Mesenchymal stem cell (in vitro differentiated cells and primary cell): ENCODE results near the gene TSPAN9.

Experiments
- DNase-seq: peaks from one replicate; pipeline ENCODE4 v3.0.0-alpha.2; 2013
- H2AFZ ChIP-seq: one replicate; pipeline ENCODE4 v1.6.1; 2013; ENCODE audit warnings: low read depth, mild to moderate bottlenecking, control low read depth, inconsistent platforms, low read length, moderate library complexity
- H2AK5ac ChIP-seq: 2 replicates; pipeline ENCODE4 v1.6.1; 2013; ENCODE audit warnings: low read length, moderate library complexity, mild to moderate bottlenecking, inconsistent platforms; ENCODE audit not compliant: severe bottlenecking
- H2BK120ac ChIP-seq: one replicate; pipeline ENCODE4 v1.6.1; 2013; ENCODE audit warnings: low read depth, mild to moderate bottlenecking, inconsistent platforms, low read length, moderate library complexity
- H2BK12ac ChIP-seq, 2 experiments: one replicate each; pipeline ENCODE4 v1.6.1; 2013; ENCODE audit warnings: inconsistent platforms in 2 of 2, low read length in 2 of 2, mild to moderate bottlenecking in 2 of 2, moderate library complexity in 2 of 2, control low read depth in 1 of 2
- H2BK15ac ChIP-seq: one replicate; pipeline ENCODE4 v1.6.1; 2013; ENCODE audit warnings: mild to moderate bottlenecking, low read depth, inconsistent platforms; ENCODE audit not compliant: poor library complexity, severe bottlenecking
- H2BK5ac ChIP-seq: 2 replicates; pipeline ENCODE4 v1.6.1; 2013; ENCODE audit warnings: low read depth, mild to moderate bottlenecking, low read length, control low read depth, inconsistent platforms; ENCODE audit not compliant: poor library complexity, severe bottlenecking
- H3K14ac ChIP-seq, 2 experiments: one replicate each; pipeline ENCODE4 v1.6.1; 2013; ENCODE audit warnings: inconsistent platforms in 2 of 2, low read length in 2 of 2, control low read depth in 1 of 2, mild to moderate bottlenecking in 1 of 2, moderate library complexity in 1 of 2
- H3K18ac ChIP-seq, 2 experiments: one replicate each; pipeline ENCODE4 v1.6.1; 2013; ENCODE audit warnings: inconsistent platforms in 2 of 2, low read length in 2 of 2, control low read depth in 1 of 2, low read depth in 1 of 2, mild to moderate bottlenecking in 1 of 2
- H3K23ac ChIP-seq, 2 experiments: one replicate each; pipeline ENCODE4 v1.6.1; 2013; ENCODE audit warnings: inconsistent platforms in 2 of 2, low read length in 2 of 2, mild to moderate bottlenecking in 2 of 2, moderate library complexity in 2 of 2, control low read depth in 1 of 2
- H3K27ac ChIP-seq: 2 replicates; pipeline ENCODE4 v1.5.1; 2013; ENCODE audit warnings: mild to moderate bottlenecking, moderate library complexity, low read length, control low read depth, inconsistent platforms; ENCODE audit not compliant: poor library complexity, severe bottlenecking
- H3K27me3 ChIP-seq, 2 experiments: 2 replicates each; pipeline versions ENCODE4 v1.6.1 to v1.7.0; 2013; ENCODE audit warnings: low read length in 2 of 2, mild to moderate bottlenecking in 2 of 2, moderate library complexity in 2 of 2, control low read depth in 1 of 2, inconsistent platforms in 1 of 2; ENCODE audit not compliant: control insufficient read depth in 1 of 2, insufficient read depth in 1 of 2
- H3K36me3 ChIP-seq, 2 experiments: 2 replicates each; pipeline versions ENCODE4 v1.6.1 to v1.7.0; 2013; ENCODE audit warnings: low read length in 2 of 2, control low read depth in 1 of 2, inconsistent platforms in 1 of 2, low read depth in 1 of 2, mild to moderate bottlenecking in 1 of 2; ENCODE audit not compliant: insufficient read depth in 2 of 2, control insufficient read depth in 1 of 2
- H3K4ac ChIP-seq, 2 experiments: one replicate each; pipeline ENCODE4 v1.6.1; 2013; ENCODE audit warnings: inconsistent platforms in 2 of 2, low read length in 2 of 2, mild to moderate bottlenecking in 2 of 2, moderate library complexity in 2 of 2, control low read depth in 1 of 2, low read depth in 1 of 2
- H3K4me1 ChIP-seq: 2 replicates; pipeline ENCODE4 v1.6.1; 2013; ENCODE audit warnings: low read depth, low read length, control low read depth; ENCODE audit not compliant: control insufficient read depth, insufficient read depth
- H3K4me2 ChIP-seq: 2 replicates; pipeline ENCODE4 v1.6.1; 2013; ENCODE audit warnings: low read length, mild to moderate bottlenecking, inconsistent platforms; ENCODE audit not compliant: poor library complexity, severe bottlenecking
- H3K4me3 ChIP-seq, 2 experiments: 2 replicates each; pipeline versions ENCODE4 v1.5.1 to v1.7.0; 2013; ENCODE audit warnings: low read length in 2 of 2, mild to moderate bottlenecking in 2 of 2, control low read depth in 1 of 2, low read depth in 1 of 2; ENCODE audit not compliant: insufficient read depth in 1 of 2
- H3K79me1 ChIP-seq: replicated peaks from 2 replicates; pipeline ENCODE4 v1.6.1; 2013; ENCODE audit warnings: mild to moderate bottlenecking, control low read depth, low read length, inconsistent platforms; ENCODE audit not compliant: poor library complexity, severe bottlenecking
- H3K9ac ChIP-seq: 2 replicates; pipeline ENCODE4 v1.7.0; 2013; ENCODE audit warnings: mild to moderate bottlenecking, low read length, moderate library complexity
- H3K9me3 ChIP-seq: 2 replicates; pipeline ENCODE4 v1.7.0; 2013; ENCODE audit warnings: mild to moderate bottlenecking, low read length; ENCODE audit not compliant: control insufficient read depth
- H4K8ac ChIP-seq: one replicate; pipeline ENCODE4 v1.6.1; 2013; ENCODE audit warnings: inconsistent platforms, mild to moderate bottlenecking, low read length, moderate library complexity
- H4K91ac ChIP-seq: one replicate; pipeline ENCODE4 v1.6.1; 2013; ENCODE audit warnings: mild to moderate bottlenecking, low read length, inconsistent platforms
- WGBS: methylation state at CpG from one replicate; pipeline ENCODE4 v1.1.7; 2013; ENCODE audit warnings: mixed read lengths; 5-methylcytosine and 5-hydroxymethylcytosine counted together

Gene TSPAN9

DNA sequence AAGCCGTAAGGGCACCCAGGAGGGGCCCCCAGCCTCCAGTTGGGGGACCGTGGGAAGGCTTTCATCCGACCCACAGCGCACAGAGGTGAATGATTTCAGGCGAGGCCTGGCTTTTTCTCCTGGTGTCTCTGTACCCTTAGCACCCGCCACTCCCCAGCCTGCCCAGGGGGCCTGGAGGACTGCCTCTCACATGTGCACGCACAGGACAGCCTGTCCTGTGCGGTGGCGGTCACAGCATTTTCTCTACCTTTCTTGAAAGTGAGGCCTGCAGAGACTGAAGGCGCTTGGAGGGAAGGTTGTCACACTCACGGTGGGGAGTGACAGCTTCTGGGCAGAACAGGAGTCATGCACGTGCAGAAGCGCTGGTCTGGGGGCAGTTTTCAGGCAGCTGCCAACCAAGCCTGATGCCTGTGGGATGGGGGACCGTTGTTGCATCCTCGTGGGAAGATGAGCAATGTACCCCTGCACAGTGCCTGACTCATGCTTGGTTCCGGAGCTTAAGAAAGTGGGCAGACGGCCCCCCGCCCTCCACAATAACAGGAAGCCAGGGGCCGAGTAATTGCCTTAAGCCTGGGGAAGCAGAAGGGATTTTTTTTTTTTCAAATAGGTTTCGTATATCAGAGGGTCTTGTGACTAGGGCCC, 148.1 kb downstream of the TSPAN9 start:
- Histone ChIP-seq H2BK5ac (no peak overlapping the region), H3K9me3 (peaks cover 5% of the 10 kb centered on the region), H3K27me3 (no peaks in the 10 kb centered on the region), H2BK12ac (peak overlapping the region; percentile 35 to 89), H3K18ac (peak overlapping the region; percentile 47 to 61), H3K23ac (no peak overlapping the region), H3K9ac (no peak overlapping the region), H2AK5ac (peak overlapping the region; percentile 58), H4K8ac (peak overlapping the region; percentile 72), H3K4ac (peak overlapping the region; percentile 40 to 81), H3K4me1 (peaks cover 42% of the 10 kb centered on the region), H2AFZ (no peak overlapping the region), H2BK120ac (no peak overlapping the region), H3K4me2 (no peak overlapping the region), H3K36me3 (peaks cover 0 to 27% of the 10 kb centered on the region in 2 experiments), H3K4me3 (no peak overlapping the region), H4K91ac (peak overlapping the region; percentile 77), H3K27ac (peak overlapping the region; percentile 79), H3K14ac (peak overlapping the region in 1 of 2 experiments; percentile 35), H2BK15ac (peak overlapping the region; percentile 44), H3K79me1 (peaks cover 23% of the 10 kb centered on the region)
- 34% methylated on average over 20 of the region's 20 CpGs for WGBS
- DNase-seq = peak; percentile 92

DNA sequence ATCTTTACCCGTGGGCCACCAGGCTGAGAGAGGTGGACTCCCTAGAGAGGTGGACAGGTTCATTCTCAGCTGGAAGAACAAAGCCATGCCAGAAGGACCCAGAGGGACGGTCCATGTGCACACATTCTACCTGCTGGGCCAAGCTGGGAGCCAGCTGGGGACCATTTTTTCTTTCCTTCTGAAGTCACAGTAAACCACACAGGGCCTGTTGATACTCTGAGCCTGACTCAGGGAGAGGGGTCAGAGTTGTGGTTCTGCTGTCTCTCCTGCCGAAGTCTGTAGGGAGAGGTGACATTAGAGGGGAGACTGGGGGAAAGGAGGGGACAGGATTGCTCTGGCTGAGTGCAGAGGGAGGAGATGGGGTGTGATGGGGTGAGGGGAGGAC, 148.6 kb downstream of the TSPAN9 start:
- H3K23ac ChIP-seq = no peak overlapping the region
- H3K27me3 ChIP-seq = no peaks in the 10 kb centered on the region
- no peak overlapping the region for H3K14ac ChIP-seq
- no peak overlapping the region for H3K4me2 ChIP-seq
- peak overlapping the region; percentile 72 for H4K8ac ChIP-seq
- no peak overlapping the region for H3K4me3 ChIP-seq
- no peak overlapping the region for H2BK15ac ChIP-seq
- H2BK12ac ChIP-seq = peak overlapping the region in 1 of 2 experiments; percentile 86
- peak overlapping the region; percentile 61 for H2AK5ac ChIP-seq
- 23% methylated on average over 3 of the region's 3 CpGs for WGBS
- H3K79me1 ChIP-seq = peaks cover 23% of the 10 kb centered on the region
- H3K9ac ChIP-seq = no peak overlapping the region
- peak overlapping the region; percentile 63 for H2BK5ac ChIP-seq
- peak overlapping the region; percentile 78 for H4K91ac ChIP-seq
- no peak overlapping the region for H2AFZ ChIP-seq
- H3K9me3 ChIP-seq = peaks cover 5% of the 10 kb centered on the region
- H3K4me1 ChIP-seq = peaks cover 45% of the 10 kb centered on the region
- H3K36me3 ChIP-seq = peaks cover 0 to 23% of the 10 kb centered on the region in 2 experiments
- peak overlapping the region; percentile 16 to 80 for H3K18ac ChIP-seq
- peak overlapping the region; percentile 79 for H3K27ac ChIP-seq
- H3K4ac ChIP-seq = peak overlapping the region in 1 of 2 experiments; percentile 36
- DNase-seq = peak; percentile 83
- H2BK120ac ChIP-seq = no peak overlapping the region

DNA sequence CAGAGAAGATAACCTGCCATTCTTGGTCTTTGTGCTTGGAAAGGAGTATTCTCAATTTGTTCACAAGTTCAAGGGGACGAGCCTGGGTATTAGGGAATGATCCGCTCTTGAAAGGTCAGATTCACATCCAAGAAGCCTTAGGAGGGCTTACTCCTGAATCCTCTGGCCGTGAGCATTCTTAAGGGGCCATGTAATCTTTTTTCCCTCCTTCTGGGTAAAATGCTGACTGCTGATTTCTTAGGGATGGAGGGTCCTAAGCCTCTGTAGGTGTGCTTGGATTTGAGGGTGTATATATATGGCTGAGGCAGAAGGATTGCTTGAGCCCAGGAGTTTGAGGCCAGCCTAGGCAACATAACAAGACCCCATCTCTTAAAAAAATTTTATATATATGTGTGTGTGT, 149.1 kb downstream of the TSPAN9 start:
- Histone ChIP-seq H3K4me2 (no peak overlapping the region), H2BK12ac (no peak overlapping the region), H2BK120ac (no peak overlapping the region), H3K79me1 (peaks cover 23% of the 10 kb centered on the region), H3K9ac (no peak overlapping the region), H4K8ac (no peak overlapping the region), H3K4me3 (no peak overlapping the region), H3K14ac (no peak overlapping the region), H2AFZ (no peak overlapping the region), H4K91ac (no peak overlapping the region), H3K4ac (peak overlapping the region in 1 of 2 experiments; percentile 12), H3K27ac (peak overlapping the region; percentile 79), H2BK15ac (no peak overlapping the region), H3K27me3 (no peaks in the 10 kb centered on the region), H3K9me3 (peaks cover 5% of the 10 kb centered on the region), H3K18ac (peak overlapping the region in 1 of 2 experiments; percentile 16), H3K23ac (no peak overlapping the region), H2AK5ac (peak overlapping the region; percentile 61), H3K4me1 (peaks cover 48% of the 10 kb centered on the region), H2BK5ac (no peak overlapping the region), H3K36me3 (peaks cover 0 to 23% of the 10 kb centered on the region in 2 experiments)
- 47% methylated on average over 3 of the region's 3 CpGs for WGBS
- peak; percentile 46 for DNase-seq

DNA sequence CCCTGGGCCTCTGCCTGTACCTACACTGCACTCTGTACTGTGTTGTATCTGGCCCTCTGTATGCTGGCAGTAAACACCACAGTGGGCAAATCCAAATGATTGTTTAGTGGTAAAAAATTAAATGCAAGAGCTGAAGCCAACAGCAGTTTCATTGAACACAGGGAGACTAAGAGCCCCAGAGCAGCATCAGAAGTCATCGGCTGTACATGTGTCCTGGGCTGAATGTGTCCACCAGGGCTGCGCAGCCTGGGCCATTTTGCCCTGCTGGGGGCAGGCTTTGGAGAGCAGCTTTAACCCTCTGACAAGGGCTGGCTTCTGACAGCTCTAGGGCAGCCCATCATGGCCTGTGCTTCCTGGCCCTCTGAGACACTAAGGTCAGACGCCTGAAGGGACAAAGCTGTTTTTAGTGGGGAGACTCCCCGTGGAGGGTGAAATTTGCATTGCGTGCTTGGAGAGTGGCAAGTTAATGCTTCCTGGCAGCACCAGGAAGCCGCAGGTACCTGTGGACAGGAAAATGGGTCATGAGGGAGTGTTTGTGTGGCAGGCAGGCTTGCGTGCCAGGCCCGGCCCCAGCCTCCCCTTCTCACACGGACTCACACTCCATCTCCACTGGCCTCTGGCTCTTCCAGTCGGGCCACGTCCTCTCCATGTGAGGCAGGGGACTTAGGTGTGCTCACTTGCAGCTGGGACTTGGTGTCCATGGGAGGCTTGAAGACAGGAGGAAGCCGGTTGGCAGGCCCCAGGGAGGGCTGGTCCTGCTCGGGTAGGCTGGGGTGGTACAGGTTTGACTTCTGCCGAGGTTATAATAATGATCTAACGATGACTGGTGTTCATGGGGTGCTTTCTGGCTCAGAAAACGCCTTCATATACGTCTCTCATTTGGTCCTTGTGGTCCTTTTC, 150.1 kb downstream of the TSPAN9 start:
- 93% methylated on average over 16 of the region's 17 CpGs for WGBS
- H3K23ac ChIP-seq = peak overlapping the region in 1 of 2 experiments; percentile 23
- peak overlapping the region; percentile 32 to 49 for H3K18ac ChIP-seq
- peak overlapping the region; percentile 60 for H2BK5ac ChIP-seq
- H3K4me2 ChIP-seq = no peak overlapping the region
- no peak overlapping the region for H3K4me3 ChIP-seq
- H3K4ac ChIP-seq = peak overlapping the region in 1 of 2 experiments; percentile 59
- no peak overlapping the region for H2AFZ ChIP-seq
- no peak overlapping the region for H2BK15ac ChIP-seq
- H2AK5ac ChIP-seq = peak overlapping the region; percentile 90
- DNase-seq = no peak
- peak overlapping the region; percentile 30 for H3K27ac ChIP-seq
- H3K4me1 ChIP-seq = peaks cover 54% of the 10 kb centered on the region
- H3K14ac ChIP-seq = peak overlapping the region in 1 of 2 experiments; percentile 44
- H3K79me1 ChIP-seq = peaks cover 24% of the 10 kb centered on the region
- H2BK120ac ChIP-seq = no peak overlapping the region
- no peak overlapping the region for H3K9ac ChIP-seq
- peaks cover 5% of the 10 kb centered on the region for H3K9me3 ChIP-seq
- peaks cover 0 to 2% of the 10 kb centered on the region in 2 experiments for H3K27me3 ChIP-seq
- H3K36me3 ChIP-seq = peaks cover 0 to 21% of the 10 kb centered on the region in 2 experiments
- peak overlapping the region in 1 of 2 experiments; percentile 88 for H2BK12ac ChIP-seq
- H4K91ac ChIP-seq = peak overlapping the region; percentile 65
- H4K8ac ChIP-seq = peak overlapping the region; percentile 27
